ENCODE results near the gene SLC25A26. TPM values are rescaled to one million over a fixed set of nuclear protein-coding genes. Genes with fewer than 3 reads are reported as not detected.

The SLC25A26 gene
- total RNA-seq, 3 donors from 2014 or later = 15.9 to 25.8 (median 20.2) TPM

GRCh38 chr3:66400411-66401156 is 179.8 kb downstream of the SLC25A26 start:
- TF ChIP-seq CTCF (IDR thresholded peaks at IDR 0.05) = no peak
- intact Hi-C loops (cut with DNase I, micrococcal nuclease) = no loop called here

GRCh38 chr3:66401157-66401550 is 180.4 kb downstream of the SLC25A26 start:
- ATAC-seq (no peak), DNase-seq (no peak)
- no peak for TF ChIP-seq CTCF (IDR thresholded peaks at IDR 0.05)
- Histone ChIP-seq H3K4me3 (no peak overlapping the region), H3K36me3 (ENCODE audit: low read depth) (peaks cover under 1% of the 10 kb centered on the region), H3K4me1 (ENCODE audit: low read depth) (no peaks in the 10 kb centered on the region), H3K9me3 (no peaks in the 10 kb centered on the region)
- intact Hi-C loops (cut with DNase I, micrococcal nuclease) = no loop called here

More at GRCh38 chr3:66400411-66401156, 179.8 kb downstream of the SLC25A26 start:
- ATAC-seq (no peak), DNase-seq (no peak)
- Histone ChIP-seq H3K9me3 (no peaks in the 10 kb centered on the region), H3K4me1 (ENCODE audit: low read depth) (no peaks in the 10 kb centered on the region), H3K4me3 (no peak overlapping the region), H3K36me3 (ENCODE audit: low read depth) (peaks cover 6% of the 10 kb centered on the region)

- no peak overlapping the region for H3K4me3 ChIP-seq
- no peaks in the 10 kb centered on the region for H3K4me1 ChIP-seq (ENCODE audit: low read depth)
- no peak for DNase-seq
- no peaks in the 10 kb centered on the region for H3K36me3 ChIP-seq (ENCODE audit: low read depth)
- TF ChIP-seq CTCF (IDR thresholded peaks at IDR 0.05) = no peak
- no peak for ATAC-seq
- intact Hi-C loops (cut with DNase I, micrococcal nuclease) = no loop called here
- no peaks in the 10 kb centered on the region for H3K9me3 ChIP-seq
Measured at GRCh38 chr3:66401675-66402491, 181.1 kb downstream of the SLC25A26 start.

- intact Hi-C loops (cut with DNase I, micrococcal nuclease) = no loop called here
Measured at GRCh38 chr3:66402596-66403290, 181.9 kb downstream of the SLC25A26 start.

More at GRCh38 chr3:66402596-66403290, 181.9 kb downstream of the SLC25A26 start:
- ATAC-seq = no peak
- H3K9me3 ChIP-seq = no peaks in the 10 kb centered on the region
- H3K36me3 ChIP-seq (ENCODE audit: low read depth) = no peaks in the 10 kb centered on the region
- no peak overlapping the region for H3K4me3 ChIP-seq
- no peak for DNase-seq
- no peak for TF ChIP-seq CTCF (IDR thresholded peaks at IDR 0.05)
- peaks cover 6% of the 10 kb centered on the region for H3K4me1 ChIP-seq (ENCODE audit: low read depth)
